Choroid plexus epithelial cell (primary cell): Measurements from ENCODE around the gene DESI2.
"Not testable (repeated sequence)": the region's sequence is repeated elsewhere in the genome, so short reads cannot be mapped to it uniquely, and the experiment has no call there.

ENCODE experiments used
- DNase-seq: peaks from one replicate; pipeline ENCODE4 v3.0.0-alpha.2; 2010; ENCODE audit warnings: low read depth
- H3K4me3 ChIP-seq: 2 replicates; pipeline ENCODE4 v1.5.1; 2011; ENCODE audit warnings: low read depth, mild to moderate bottlenecking, control low read depth, low read length, moderate library complexity
- CTCF ChIP-seq: conservative IDR thresholded peaks from 2 replicates; pipeline ENCODE4 v1.5.1; 2011; ENCODE audit warnings: low read depth, mild to moderate bottlenecking, control low read depth, inconsistent platforms, low read length, moderate library complexity

The DESI2 gene

GRCh38 chr1:244678697-244679096 lies 25.8 kb downstream of the DESI2 start:
- no peak for DNase-seq
- no peak overlapping the region for H3K4me3 ChIP-seq
- no peak for TF ChIP-seq CTCF

DNA sequence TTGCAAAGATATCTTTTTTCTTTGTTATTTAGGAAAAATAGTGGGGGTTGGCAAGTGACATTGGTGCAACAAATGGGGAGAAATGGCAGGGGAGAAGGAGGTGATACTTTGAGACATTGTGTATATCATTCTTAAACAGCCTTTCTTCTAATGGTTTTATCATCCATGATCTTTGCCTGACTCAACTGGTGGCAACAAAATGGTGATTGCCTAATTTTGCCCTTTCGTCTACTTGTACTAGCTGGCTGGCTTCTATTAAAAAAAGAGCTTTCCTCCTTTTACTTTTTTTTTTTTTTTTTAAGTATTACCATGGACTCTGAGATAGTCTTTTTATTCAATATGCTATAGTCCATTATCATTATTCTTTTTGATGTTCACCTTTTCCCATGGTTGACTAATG lies 27.7 kb downstream of the DESI2 start:
- no peak for TF ChIP-seq CTCF
- no peak for DNase-seq
- no peak overlapping the region for H3K4me3 ChIP-seq

DNA sequence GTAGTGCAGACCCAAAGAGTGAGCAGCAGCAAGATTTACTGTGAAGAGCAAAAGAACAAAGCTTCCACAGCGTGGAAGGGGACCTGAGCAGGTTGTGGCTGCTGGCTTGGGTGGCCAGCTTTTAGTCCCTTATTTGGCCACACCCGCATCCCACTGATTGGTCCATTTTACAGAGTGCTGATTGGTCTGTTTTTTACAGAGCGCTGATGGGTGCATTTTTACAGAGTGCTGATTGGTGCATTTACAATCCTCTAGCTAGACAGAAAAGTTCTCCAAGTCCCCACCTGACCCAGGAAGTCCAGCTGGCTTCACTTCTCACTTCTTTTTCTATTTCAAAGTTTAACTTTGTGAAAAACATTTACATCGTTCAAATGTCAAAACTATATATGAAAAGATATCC lies 29.2 kb downstream of the DESI2 start:
- not testable (repeated sequence) for H3K4me3 ChIP-seq, DNase-seq

DNA sequence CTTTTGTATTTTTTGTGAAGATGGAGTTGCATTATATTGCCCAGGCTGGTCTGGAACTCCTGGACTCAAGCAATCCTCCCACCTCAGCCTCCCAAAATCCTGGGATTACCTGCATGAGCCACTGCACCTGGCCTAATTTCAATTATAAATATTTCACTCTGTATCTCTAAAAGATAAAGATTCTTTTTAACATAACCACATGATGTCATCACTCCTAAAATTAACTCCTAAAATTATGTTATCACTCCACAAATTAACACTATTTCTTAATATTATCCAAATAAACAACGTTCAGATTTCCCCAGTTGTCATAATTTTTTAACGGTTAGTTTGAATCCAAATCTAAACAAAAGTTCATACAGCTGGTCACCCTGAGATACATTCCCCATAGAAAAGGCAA lies 43.0 kb downstream of the DESI2 start:
- DNase-seq = no peak
- TF ChIP-seq CTCF = no peak
- H3K4me3 ChIP-seq = no peak overlapping the region

DNA sequence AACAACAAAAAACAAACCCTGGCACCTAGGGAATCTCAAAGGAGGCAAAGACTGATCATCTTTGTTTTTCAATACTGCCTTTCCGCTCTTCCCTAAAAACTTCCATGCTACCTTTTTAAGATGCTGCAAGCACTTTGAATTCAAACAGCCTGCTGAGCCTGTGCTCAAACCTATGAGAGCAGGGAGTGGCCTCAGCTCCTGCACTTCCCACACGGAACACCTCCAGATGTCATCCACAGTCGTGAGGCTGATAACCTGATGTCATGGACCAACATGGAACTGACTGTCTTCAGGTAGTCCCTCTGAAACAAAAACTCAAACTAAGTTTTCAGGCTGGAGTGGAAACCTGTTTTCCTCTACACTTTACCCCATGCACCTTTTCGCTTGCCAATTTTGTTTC lies 46.8 kb downstream of the DESI2 start:
- DNase-seq = no peak
- H3K4me3 ChIP-seq = no peak overlapping the region
- no peak for TF ChIP-seq CTCF

GRCh38 chr1:244700808-244701207 lies 47.9 kb downstream of the DESI2 start:
- no peak for DNase-seq
- H3K4me3 ChIP-seq = no peak overlapping the region
- TF ChIP-seq CTCF = no peak

- no peak for DNase-seq
- TF ChIP-seq CTCF = no peak
- no peak overlapping the region for H3K4me3 ChIP-seq
Observed at GRCh38 chr1:244702620-244703019, 49.7 kb downstream of the DESI2 start.

GRCh38 chr1:244704107-244704506 lies 51.2 kb downstream of the DESI2 start:
- DNase-seq = no peak
- TF ChIP-seq CTCF = no peak
- H3K4me3 ChIP-seq = no peak overlapping the region
